Mesothelial cell of epicardium (in vitro differentiated cells): ENCODE data around the gene ABCA10. TPM values are rescaled to one million over a fixed set of nuclear protein-coding genes. Genes with fewer than 3 reads are reported as not detected.

ENCODE experiments used
- DNase-seq, 2 experiments: peaks; one replicate each; pipeline ENCODE4 v3.0.0; 2021; ENCODE audit warnings: low spot score in 2 of 2; ENCODE audit not compliant: unreplicated experiment in 2 of 2
- H3K27ac Mint-ChIP-seq: 2 replicates; pipeline ENCODE4 v1.8.0; 2021; ENCODE audit warnings: mixed read lengths
- H3K27me3 Mint-ChIP-seq: 2 replicates; pipeline ENCODE4 v1.8.0; 2021; ENCODE audit warnings: low read depth, mixed read lengths
- H3K36me3 Mint-ChIP-seq: 2 replicates; pipeline ENCODE4 v1.8.0; 2021; ENCODE audit warnings: mixed read lengths
- H3K4me1 Mint-ChIP-seq: 2 replicates; pipeline ENCODE4 v1.8.0; 2021; ENCODE audit warnings: mixed read lengths
- H3K4me3 Mint-ChIP-seq: 2 replicates; pipeline ENCODE4 v1.8.0; 2021; ENCODE audit warnings: mild to moderate bottlenecking, moderate library complexity, mixed read lengths
- H3K9me3 Mint-ChIP-seq: 2 replicates; pipeline ENCODE4 v1.8.0; 2021; ENCODE audit warnings: mixed read lengths
- CTCF ChIP-seq: fragments of 200-600 bp; sonication (generic); IDR thresholded peaks from one replicate; pipeline ENCODE4 v1.5.0; 2021; ENCODE audit warnings: antibody characterized with exemption; ENCODE audit not compliant: unreplicated experiment
- microRNA-seq: library from miRNA; unstranded; fragments of <30 nt; microRNA quantifications from one replicate; pipeline ENCODE4 v1.2.0, GENCODE V29; 2021; ENCODE audit warnings: inconsistent platforms, mixed read lengths
- total RNA-seq: library from RNA; stranded (reverse); gene quantifications from 3 replicates; pipeline ENCODE4 v1.2.1, GENCODE V29; 2021

Gene ABCA10
- total RNA-seq, 1 donor from 2014 or later, result 0.74 TPM

- Mint-ChIP-seq H3K4me1 (no peaks in the 10 kb centered on the region), H3K4me3 (no peak overlapping the region), H3K9me3 (no peaks in the 10 kb centered on the region), H3K27ac (no peak overlapping the region), H3K27me3 (peaks cover 18% of the 10 kb centered on the region), H3K36me3 (no peaks in the 10 kb centered on the region)
- TF ChIP-seq CTCF, result no peak
- no peak for DNase-seq
Observed at GRCh38 chr17:69111794-69112193, 116.8 kb downstream of the ABCA10 start.

GRCh38 chr17:69105907-69106730, 122.5 kb downstream of the ABCA10 start:
- H3K4me3 Mint-ChIP-seq, result no peak overlapping the region
- no peaks in the 10 kb centered on the region for H3K36me3 Mint-ChIP-seq
- no peaks in the 10 kb centered on the region for H3K9me3 Mint-ChIP-seq
- DNase-seq, result no peak
- H3K27ac Mint-ChIP-seq, result no peak overlapping the region
- no peak for TF ChIP-seq CTCF
- H3K4me1 Mint-ChIP-seq, result no peaks in the 10 kb centered on the region
- peaks cover 18% of the 10 kb centered on the region for H3K27me3 Mint-ChIP-seq

GRCh38 chr17:69103557-69104233, 124.9 kb downstream of the ABCA10 start:
- Mint-ChIP-seq H3K27ac (no peak overlapping the region), H3K4me3 (no peak overlapping the region), H3K4me1 (no peaks in the 10 kb centered on the region), H3K27me3 (peaks cover 5% of the 10 kb centered on the region), H3K9me3 (no peaks in the 10 kb centered on the region), H3K36me3 (no peaks in the 10 kb centered on the region)
- TF ChIP-seq CTCF, result no peak
- no peak for DNase-seq

GRCh38 chr17:69098625-69099024, 130.0 kb downstream of the ABCA10 start:
- TF ChIP-seq CTCF, result no peak
- H3K27me3 Mint-ChIP-seq, result no peaks in the 10 kb centered on the region
- no peak overlapping the region for H3K4me3 Mint-ChIP-seq
- H3K4me1 Mint-ChIP-seq, result no peaks in the 10 kb centered on the region
- DNase-seq, result no peak
- H3K27ac Mint-ChIP-seq, result no peak overlapping the region
- no peaks in the 10 kb centered on the region for H3K9me3 Mint-ChIP-seq
- H3K36me3 Mint-ChIP-seq, result no peaks in the 10 kb centered on the region

Small RNA genes lying within 50 kb of the gene (microRNA-seq; reads per million reads assigned to microRNA genes)
- gene MIR4524A, result not detected
- gene MIR4524B, result not detected

Other genes starting within 250 kb of the ABCA10 start
- gene ABCA9, start 167.9 kb downstream of the ABCA10 start, total RNA-seq, result 0.86 to 1.5 TPM (median 1.3 TPM) in 3 replicates
- 0.11 to 0.79 TPM (median 0.42 TPM) in 3 replicates for gene ABCA6, start 86.9 kb downstream of the ABCA10 start, total RNA-seq
- 12.5 to 13.9 TPM (median 13.1 TPM) in 3 replicates for gene ABCA5, start 98.3 kb upstream of the ABCA10 start, total RNA-seq
- 21.2 to 24.1 TPM (median 21.7 TPM) in 3 replicates for gene MAP2K6, start 185.9 kb upstream of the ABCA10 start, total RNA-seq